Testis (tissue), 3 donors: ENCODE results near the gene UNC13D. TPM values are rescaled to one million over a fixed set of nuclear protein-coding genes. Genes with fewer than 3 reads are reported as not detected.

Source experiments
- DNase-seq: peaks from one replicate; pipeline ENCODE4 v3.0.0-alpha.2; 2019
- H3K27ac ChIP-seq, 2 donors: fragments of 200-600 bp; sonication (generic); one replicate each; pipeline ENCODE4 v1.5.1; 2019
- H3K27me3 ChIP-seq: fragments of 200-600 bp; sonication (generic); one replicate; pipeline ENCODE4 v1.5.1; 2019
- H3K36me3 ChIP-seq: fragments of 200-600 bp; sonication (generic); one replicate; pipeline ENCODE4 v1.5.1; 2017; ENCODE audit warnings: low read depth; ENCODE audit errors: missing control alignments
- H3K4me1 ChIP-seq: fragments of 200-600 bp; sonication (generic); one replicate; pipeline ENCODE4 v1.5.1; 2019
- H3K4me3 ChIP-seq, 2 donors: fragments of 200-600 bp; sonication (generic); one replicate each; pipeline ENCODE4 v1.5.1; 2017 to 2019
- H3K9me3 ChIP-seq: fragments of 200-600 bp; sonication (generic); one replicate; pipeline ENCODE4 v1.5.1; 2017
- CTCF ChIP-seq, 3 experiments: fragments of 450-650 bp in 2 of 3; fragments of 200-600 bp in 1 of 3; sonication (generic) in 1 of 3; IDR thresholded peaks; one replicate each; pipeline ENCODE4 v1.5.1; 2016 to 2019; ENCODE audit warnings: antibody characterized with exemption in 3 of 3, mild to moderate bottlenecking in 2 of 3, moderate library complexity in 1 of 3
- POLR2A ChIP-seq: fragments of 450-650 bp; IDR thresholded peaks from one replicate; pipeline ENCODE4 v1.6.1; 2017; ENCODE audit warnings: antibody characterized with exemption, mild to moderate bottlenecking, moderate library complexity
- WGBS, 2 donors: methylation state at CpG; one replicate each; pipeline ENCODE4 v1.1.5; 2018; 5-methylcytosine and 5-hydroxymethylcytosine counted together
- intact Hi-C: fragments of 100-400 bp; cut with DNase I; formaldehyde crosslinking; loops from one replicate; pipeline ENCODE4 v1.15.1; 2023; ENCODE audit warnings: low total_unique reads
- polyA plus RNA-seq: library from polyadenylated mRNA; stranded (reverse); fragments of 350-450 nt; fragmentation: Illumina TruSeq; extraction: RNeasy Lipid Tissue Mini Kit (QIAGEN cat#74804); gene quantifications from one replicate; pipeline ENCODE4 v1.2.3, GENCODE V29; 2014; ENCODE audit warnings: low read depth, low replicate concordance; ENCODE audit not compliant: insufficient read depth
- total RNA-seq, 2 donors: library from RNA; depleted of rRNA; stranded (reverse); fragments of >200 nt; gene quantifications; one replicate each; pipeline ENCODE4 v1.2.3, GENCODE V29; 2016

UNC13D gene
- total and polyA plus RNA-seq, 3 donors from 2014 or later: 10.2 to 20.4 (median 15.0) TPM

DNA sequence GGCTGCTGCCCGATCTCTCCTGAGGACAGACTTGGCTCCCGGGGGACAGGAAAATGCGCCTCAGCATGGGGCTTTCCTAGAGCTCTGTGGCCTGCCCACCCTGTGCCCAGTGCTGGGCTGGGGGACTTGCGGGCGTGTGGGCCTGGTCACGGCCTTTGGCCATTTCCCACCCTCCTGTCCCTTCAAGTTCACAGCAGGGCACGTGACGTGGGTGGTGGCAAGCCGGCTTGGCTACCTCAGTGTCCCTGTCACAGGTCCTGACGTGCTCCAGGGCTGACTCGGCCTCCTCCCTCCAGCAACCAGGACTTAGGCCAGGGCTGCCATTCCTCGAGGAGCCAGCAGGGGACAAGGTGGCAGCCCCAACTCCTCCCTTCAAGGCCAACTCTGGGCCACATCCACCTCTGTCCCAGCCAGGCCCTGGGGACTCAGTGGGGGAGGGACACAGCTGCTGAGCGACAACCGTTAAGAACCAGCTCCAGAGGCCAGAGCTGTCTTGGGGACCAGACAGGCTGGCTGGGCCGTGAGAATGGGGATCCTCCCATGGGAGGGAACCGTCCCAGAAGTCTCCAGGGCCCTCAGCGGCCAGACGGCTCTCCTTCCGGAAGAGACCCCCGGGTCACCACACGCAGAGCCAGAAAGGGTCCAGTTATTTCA lies 981 bp upstream of the UNC13D start:
- DNase-seq: peak; percentile 83
- Histone ChIP-seq H3K9me3 (no peaks in the 10 kb centered on the region), H3K4me3 (no peak overlapping the region), H3K4me1 (peaks cover 40% of the 10 kb centered on the region), H3K27me3 (no peaks in the 10 kb centered on the region), H3K36me3 (no peaks in the 10 kb centered on the region), H3K27ac (peak overlapping the region; percentile 55 to 64)
- peak; percentile 68 to 85 (median 83) for TF ChIP-seq CTCF (IDR thresholded peaks at IDR 0.05)
- no peak for TF ChIP-seq POLR2A
- intact Hi-C loops: loop anchor here (10.0 kb wide), 1 partner anchor 70 kb away; a partner anchor contains a TSS
- 48 to 60% methylated on average over 8 to 21 of the region's 21 CpGs for WGBS, 2 donors

- Histone ChIP-seq H3K9me3 (no peaks in the 10 kb centered on the region), H3K27ac (peak overlapping the region; percentile 55 to 64), H3K4me1 (peaks cover 36% of the 10 kb centered on the region), H3K27me3 (no peaks in the 10 kb centered on the region), H3K4me3 (no peak overlapping the region), H3K36me3 (no peaks in the 10 kb centered on the region)
- intact Hi-C loops: loop anchor here (10.0 kb wide), 1 partner anchor 70 kb away; a partner anchor contains a TSS
- DNase-seq: no peak
- 65 to 73% methylated on average over 3 to 14 of the region's 14 CpGs for WGBS, 2 donors
- no peak for TF ChIP-seq POLR2A
- no peak for TF ChIP-seq CTCF (IDR thresholded peaks at IDR 0.05)
These were observed 390 bp upstream of the UNC13D start for GRCh38 chr17:75844530-75845057.

DNA sequence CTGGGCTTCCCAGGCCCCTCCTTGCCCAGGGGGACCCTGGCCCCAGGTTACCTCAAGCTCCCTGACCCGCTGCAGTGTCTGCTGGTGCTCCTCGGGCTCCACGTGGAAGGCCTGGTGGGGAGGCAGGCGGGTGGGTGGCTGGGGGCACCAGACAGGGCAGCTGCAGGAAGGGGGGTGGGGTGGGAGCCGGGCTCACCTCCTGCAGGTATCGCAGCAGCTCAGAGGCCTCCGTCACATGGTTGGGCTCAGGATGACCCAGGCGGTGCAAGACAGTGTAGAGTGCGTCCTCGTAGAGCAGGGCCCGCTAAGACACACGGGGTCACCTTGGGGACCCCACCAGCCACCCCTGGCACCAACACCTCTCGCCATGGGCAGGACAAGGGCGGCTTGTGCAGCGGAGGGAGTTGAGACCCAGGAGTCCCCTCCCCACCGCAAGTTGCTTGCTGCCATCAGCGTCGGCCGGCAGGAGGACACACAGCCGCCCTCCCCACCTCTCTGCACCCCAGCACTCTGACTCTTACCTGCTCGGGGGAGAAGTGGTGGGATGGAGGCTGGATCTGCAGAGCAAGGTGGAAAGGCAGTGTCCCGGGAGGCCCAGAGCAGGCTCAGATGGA lies 1.1 kb downstream of the UNC13D start:
- WGBS, 2 donors: 84 to 95% methylated on average over 9 to 22 of the region's 22 CpGs
- no peak overlapping the region for H3K27ac ChIP-seq
- H3K36me3 ChIP-seq: no peaks in the 10 kb centered on the region
- H3K9me3 ChIP-seq: no peaks in the 10 kb centered on the region
- H3K4me1 ChIP-seq: peaks cover 21% of the 10 kb centered on the region
- intact Hi-C loops: loop anchor here (10.0 kb wide), 1 partner anchor 68 kb away; a partner anchor contains a TSS
- no peak overlapping the region for H3K4me3 ChIP-seq
- TF ChIP-seq POLR2A (no peak), CTCF (IDR thresholded peaks at IDR 0.05) (no peak)
- no peak for DNase-seq
- H3K27me3 ChIP-seq: no peaks in the 10 kb centered on the region

DNA sequence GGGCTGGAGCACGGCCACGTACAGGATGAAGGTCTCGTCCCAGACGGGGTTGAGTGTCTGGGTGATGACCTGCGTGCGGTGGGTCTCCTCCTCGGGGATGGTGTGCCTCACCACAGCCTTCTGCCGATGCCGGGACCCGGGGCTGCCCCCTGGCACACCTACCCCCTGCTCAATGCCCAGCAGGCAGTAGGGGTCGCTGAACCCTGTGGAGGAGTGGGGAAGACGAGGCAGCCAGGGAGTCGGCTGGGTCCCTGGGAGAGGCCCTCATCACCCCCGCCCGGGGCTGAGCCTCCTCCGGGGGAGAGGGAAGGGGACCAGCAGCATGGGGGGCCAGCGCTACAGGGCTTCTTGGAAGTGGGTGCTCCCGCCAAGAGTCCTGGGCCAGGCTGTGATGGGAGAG lies 1.8 kb downstream of the UNC13D start:
- H3K27me3 ChIP-seq: no peaks in the 10 kb centered on the region
- intact Hi-C loops: loop anchor here (10.0 kb wide), 1 partner anchor 68 kb away; a partner anchor contains a TSS
- no peak overlapping the region for H3K27ac ChIP-seq
- no peaks in the 10 kb centered on the region for H3K36me3 ChIP-seq
- WGBS, 2 donors: 92 to 93% methylated on average over 8 to 18 of the region's 18 CpGs
- H3K4me3 ChIP-seq: no peak overlapping the region
- peaks cover 18% of the 10 kb centered on the region for H3K4me1 ChIP-seq
- TF ChIP-seq POLR2A (no peak), CTCF (IDR thresholded peaks at IDR 0.05) (no peak)
- DNase-seq: no peak
- no peaks in the 10 kb centered on the region for H3K9me3 ChIP-seq
